HG02623 (cell line): ENCODE results near the gene MCF2L.
"Not testable (repeated sequence)": the region's sequence is repeated elsewhere in the genome, so short reads cannot be mapped to it uniquely, and the experiment has no call there.

ENCODE experiments used
- ATAC-seq: cut with Tn5 transposase; IDR thresholded peaks from one replicate; pipeline ENCODE4 v1.9.1; 2021; ENCODE audit warnings: moderate library complexity; ENCODE audit not compliant: unreplicated experiment

MCF2L gene

GRCh38 chr13:113092776-113093579 is 124.0 kb downstream of the MCF2L start:
- no peak for ATAC-seq

GRCh38 chr13:113093580-113094409 is 124.8 kb downstream of the MCF2L start:
- ATAC-seq, result no peak

DNA sequence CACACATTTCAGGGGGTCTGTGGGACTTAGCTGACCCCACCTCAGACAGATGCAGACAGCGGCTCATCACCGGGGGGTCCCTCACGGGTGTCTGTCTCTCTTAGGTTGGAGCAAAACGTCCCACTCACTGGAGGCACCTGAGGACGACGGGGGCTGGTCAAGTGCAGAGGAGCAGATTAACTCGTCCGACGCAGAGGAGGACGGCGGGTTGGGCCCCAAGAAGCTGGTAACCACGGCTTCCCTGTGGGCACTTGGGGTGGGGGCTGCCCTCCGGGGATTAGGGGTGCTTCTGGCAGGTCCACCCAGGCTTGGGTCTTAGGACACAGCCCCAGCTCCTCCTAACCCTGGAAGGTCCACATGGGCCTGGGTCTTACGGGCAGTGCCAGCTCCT is 125.4 kb downstream of the MCF2L start:
- ATAC-seq, result no peak

DNA sequence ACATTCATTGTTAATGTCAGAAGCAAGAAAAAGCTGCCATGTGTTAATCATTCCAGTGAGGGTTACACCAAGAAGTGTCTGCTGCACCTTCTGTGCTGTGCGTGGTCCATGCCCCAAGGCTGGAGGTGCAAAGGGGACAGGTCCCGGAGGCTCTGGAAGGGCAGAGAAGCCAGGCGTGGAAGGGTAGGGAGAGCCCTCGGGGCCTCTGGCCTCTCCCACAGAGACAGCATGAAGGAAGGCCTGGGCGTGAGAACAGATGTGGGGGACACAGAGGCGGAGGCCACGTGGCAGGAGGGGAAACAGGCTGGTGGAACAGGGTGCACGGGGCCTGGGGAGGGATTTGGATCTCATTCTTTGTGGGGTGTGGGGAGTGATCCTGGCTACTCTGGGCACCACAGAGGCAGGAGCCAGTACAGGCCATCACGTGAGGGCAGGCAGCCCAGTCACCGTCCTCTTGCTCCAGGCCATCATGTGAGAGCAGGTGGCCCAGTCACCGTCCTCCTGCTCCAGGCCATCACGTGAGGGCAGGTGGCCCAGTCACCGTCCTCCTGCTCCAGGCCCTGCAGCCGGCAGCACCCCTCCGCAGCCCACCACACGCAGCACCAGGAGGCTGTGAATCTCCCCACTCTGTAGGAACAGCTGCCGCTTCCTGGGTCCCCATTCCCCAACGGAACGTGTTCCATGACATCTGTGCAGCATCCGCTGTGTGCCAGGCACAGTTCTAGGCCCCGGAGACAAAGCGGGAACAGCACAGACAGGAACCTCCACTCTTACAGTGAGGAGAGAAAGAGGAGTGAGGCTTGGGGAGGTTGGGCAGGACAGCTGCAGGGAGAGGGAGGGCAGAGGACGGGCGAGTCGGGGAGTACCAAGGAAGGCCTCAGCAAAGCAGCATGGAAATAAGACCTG is 126.4 kb downstream of the MCF2L start:
- no peak for ATAC-seq

DNA sequence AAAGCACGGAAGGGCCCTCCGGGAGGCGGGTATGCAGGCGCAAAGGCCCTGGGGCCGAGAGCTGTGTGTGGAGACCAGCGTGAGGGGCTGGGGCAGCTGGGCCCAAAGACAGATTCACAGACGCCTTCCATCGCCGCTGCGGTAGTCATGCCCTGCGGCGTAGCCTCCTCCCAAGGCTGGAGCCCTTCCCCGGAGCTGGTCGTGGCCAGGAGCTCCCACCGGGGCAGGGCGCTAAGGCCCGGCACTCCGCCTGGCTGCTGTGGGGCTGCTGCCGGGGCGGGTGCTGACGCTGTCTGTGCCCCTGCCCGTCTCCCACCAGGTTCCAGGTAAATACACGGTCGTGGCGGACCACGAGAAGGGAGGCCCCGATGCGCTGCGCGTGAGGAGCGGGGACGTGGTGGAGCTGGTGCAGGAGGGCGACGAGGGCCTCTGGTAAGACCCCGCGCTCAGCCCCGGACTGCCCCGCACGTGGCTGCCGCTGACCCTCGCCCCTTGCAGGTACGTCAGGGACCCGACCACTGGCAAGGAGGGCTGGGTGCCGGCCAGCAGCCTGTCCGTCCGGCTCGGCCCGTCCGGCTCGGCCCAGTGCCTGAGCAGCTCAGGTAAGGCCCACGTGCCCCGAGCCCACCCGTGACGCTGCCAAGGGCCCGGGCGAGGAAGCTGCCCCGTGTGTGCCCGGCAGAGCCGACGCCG is 127.2 kb downstream of the MCF2L start:
- no peak for ATAC-seq

DNA sequence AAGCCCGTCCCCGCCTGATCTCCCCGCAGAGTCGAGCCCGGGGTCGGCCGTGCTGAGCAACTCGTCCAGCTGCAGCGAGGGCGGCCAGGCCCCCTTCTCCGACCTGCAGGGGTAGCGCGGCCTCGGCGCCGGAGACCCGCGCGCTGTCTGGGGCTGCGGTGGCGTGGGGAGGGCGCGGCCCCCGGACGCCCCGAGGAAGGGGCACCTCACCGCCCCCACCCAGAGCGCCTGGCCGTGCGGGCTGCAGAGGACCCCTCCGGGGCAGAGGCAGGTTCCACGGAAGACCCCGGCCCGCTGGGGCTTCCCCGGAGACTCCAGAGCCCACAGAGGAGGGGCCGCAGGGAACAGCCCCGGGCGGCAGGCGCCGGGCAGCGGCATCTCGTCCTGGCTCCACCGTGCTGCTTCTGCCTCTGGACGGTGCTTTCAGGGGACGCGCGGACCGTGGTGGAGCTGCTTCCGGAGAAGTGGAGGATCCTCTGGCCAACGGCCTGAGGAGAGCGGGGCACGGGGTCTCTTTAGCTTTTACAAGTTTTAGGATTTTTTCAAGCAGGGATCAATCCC is 127.8 kb downstream of the MCF2L start:
- no peak for ATAC-seq

DNA sequence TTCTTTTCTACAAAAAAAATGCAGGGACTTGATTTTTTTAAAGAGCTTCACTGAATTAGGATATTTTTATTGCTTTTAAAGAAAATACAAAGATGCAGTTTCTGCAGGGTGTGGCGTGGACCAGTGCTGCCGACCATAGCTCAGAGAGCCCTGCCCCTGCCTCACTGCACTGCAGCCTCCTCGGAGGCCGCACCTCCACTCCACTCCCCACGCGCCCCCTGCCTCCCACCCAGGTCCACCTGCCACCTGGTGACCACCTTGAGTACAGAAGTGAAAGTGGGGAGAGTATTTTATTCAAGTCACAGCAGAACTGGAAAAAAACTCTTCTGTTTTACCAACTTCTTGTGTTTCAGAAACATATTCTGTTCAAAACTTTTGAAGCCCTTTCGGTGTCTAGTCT is 128.6 kb downstream of the MCF2L start:
- ATAC-seq, result no peak

GRCh38 chr13:113098162-113098732 is 129.2 kb downstream of the MCF2L start:
- no peak for ATAC-seq

DNA sequence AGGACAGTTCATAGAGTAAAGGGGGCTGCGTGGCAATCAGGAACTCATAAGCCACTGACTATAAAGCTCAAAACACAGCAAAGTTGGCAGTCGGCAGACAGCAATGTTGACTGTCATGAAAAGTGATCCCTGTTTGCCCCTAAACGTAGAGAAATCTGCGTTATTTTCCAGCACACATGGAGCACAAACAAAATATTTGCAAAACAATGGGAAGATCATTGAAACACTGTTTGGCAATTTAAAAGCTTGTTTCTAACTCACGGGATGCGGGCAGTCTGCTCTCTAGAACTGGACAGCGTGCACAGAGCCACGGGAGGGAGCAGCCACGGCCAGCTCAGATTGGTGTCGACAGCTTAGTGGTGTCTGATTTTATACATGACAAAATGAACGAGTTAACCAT is 130.1 kb downstream of the MCF2L start:
- no peak for ATAC-seq

DNA sequence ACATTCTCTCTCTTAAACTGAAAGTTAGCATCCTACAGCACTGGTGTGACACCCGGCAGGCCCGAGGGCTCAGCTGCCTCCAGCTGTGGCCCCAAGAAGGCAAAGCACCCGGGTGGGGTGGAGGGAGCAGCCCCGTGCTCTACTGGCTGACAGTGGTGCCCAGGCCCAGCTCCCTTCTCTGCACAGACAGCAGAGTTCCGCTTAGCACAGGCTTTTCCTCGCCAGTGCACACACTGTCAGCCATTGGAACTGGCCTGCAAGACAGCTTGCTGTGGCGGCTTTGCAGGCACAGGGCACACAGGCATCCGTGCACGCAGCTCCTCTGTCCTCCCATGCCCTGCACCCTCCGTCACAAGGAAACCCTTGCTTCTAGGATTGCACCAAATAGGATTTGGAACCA is 133.3 kb downstream of the MCF2L start:
- not testable (repeated sequence) for ATAC-seq

GRCh38 chr13:113102727-113103126 is 133.7 kb downstream of the MCF2L start:
- ATAC-seq, result no peak

DNA sequence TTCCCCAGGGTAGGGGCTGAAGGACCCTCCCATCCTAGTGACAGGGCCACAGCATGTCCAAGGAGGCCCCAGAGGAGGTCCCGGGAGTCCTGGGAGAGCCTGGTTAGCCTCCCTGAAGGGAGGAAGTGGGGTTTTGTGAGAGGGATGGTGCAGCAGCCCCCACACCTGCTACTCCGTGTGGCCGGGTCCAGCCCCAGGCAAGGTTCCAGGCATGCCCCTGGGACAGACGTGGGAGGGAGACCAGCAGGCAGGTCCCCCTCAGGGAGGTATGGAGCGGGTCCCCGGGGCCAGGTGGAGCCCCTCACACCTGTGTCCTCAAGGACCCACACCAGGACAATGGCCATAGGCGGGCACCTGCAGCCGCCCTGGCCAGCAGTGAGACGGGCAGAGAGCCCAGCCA is 134.6 kb downstream of the MCF2L start:
- no peak for ATAC-seq

GRCh38 chr13:113105032-113105920 is 136.3 kb downstream of the MCF2L start, which contains the start of gene F7:
Gene F7, plus strand, starts transcription at chr13:113105791. Its CDS starts 51 bp downstream, at chr13:113105842.
- ATAC-seq, result no peak

DNA sequence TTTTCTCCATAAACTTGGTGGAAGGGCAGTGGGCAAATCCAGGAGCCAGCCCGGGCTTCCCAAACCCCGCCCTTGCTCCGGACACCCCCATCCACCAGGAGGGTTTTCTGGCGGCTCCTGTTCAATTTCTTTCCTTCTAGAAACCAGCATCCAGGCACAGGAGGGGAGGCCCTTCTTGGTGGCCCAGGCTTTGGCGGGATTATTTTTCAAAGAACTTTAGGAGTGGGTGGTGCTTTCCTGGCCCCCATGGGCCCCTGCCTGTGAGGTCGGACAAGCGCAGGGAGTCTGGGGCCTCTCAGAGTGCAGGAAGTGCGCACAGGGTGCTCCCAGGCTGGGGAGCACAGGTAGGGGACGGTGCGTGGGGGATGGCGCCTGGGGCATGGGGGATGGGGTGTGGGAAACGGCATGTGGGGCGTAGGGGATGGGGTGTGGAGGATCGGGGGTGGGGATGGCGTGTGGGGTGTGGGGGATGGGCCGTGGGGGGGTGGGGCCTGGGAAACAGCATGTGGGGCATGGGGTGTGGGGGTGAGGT is 137.0 kb downstream of the MCF2L start:
- no peak for ATAC-seq

- no peak for ATAC-seq
Measured at GRCh38 chr13:113106711-113107351, 137.8 kb downstream of the MCF2L start.

DNA sequence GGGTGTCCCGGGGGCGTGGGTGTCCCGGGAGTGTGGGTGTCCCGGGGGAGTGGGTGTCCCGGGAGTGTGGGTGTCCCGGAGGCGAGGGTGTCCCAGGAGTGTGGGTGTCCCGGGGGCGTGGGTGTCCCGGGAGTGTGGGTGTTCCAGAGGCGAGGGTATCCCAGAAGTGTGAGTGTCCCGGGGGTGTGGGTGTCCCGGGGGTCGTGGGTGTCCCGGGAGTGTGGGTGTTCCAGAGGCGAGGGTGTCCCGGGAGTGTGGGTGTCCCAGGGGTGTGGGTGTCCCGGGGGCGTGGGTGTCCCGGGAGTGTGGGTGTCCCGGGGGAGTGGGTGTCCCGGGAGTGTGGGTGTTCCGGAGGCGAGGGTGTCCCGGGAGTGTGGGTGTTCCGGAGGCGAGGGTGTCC is 139.5 kb downstream of the MCF2L start:
- ATAC-seq, result not testable (repeated sequence)

DNA sequence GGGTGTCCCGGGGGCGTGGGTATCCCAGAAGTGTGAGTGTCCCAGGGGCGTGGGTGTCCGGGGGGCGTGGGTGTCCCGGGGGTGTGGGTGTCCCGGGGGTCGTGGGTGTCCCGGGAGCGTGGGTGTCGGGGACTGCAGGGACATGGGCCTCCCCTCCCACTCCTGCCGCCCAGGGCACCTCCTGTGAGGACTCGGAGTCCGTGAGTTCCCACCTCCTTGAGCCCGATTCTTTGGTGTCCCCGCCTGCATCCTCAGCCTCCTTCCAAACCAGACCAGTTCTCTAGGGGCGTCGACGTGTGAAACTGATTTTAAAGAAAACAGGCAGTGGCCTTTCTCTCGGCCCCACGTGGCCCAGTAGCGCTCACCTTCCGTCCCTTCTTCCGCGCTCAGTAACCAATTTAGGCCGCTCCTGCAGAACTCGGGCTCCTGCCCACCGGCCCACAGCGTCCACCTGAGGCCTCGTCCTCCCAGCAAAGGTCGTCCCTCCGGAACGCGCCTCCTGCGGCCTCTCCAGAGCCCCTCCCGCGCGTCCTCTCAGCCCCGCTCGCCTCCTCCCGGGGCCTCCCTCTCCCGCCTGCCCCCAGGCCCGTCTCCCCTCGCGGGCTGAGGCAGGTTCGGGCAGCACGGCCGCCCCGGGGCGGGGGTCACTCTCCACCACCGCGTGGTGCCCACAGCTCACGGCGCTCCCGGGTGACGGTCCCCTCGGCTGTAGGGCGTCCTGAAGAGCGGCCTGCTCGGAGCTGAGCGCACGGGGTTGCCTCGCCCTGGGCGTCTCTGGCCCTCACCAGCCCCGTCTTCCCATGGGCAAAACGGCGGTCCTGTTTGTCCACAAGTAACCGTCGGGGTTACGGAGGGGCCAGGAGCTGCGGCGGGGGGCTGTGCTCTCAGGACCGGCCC is 140.4 kb downstream of the MCF2L start:
- ATAC-seq, result no peak
